ENCODE results near the gene MGAT4A. TPM values are rescaled to one million over a fixed set of nuclear protein-coding genes. Genes with fewer than 3 reads are reported as not detected.

Gene MGAT4A
- total RNA-seq, 1 experiment from 2014 or later = 23.0 TPM

DNA sequence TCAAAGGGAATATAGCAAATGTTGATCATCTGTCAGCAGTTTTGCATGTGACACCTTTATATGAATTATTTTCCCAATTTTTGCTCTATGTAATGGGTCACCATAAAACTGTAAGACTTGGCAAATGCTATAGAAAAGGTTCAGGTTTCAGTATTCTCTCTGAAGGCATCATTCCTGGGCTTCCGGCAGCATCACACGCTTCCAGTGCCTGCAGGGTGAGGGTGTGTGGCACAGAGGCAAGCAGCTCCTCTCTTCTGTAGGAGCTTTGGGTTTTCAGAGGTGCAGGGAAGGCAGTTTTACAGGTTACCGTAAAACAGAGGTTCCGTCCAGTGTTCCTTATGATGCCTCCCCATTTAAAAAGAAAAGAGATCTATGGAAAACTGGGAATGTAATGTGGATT, 141.4 kb downstream of the MGAT4A start:
- Mint-ChIP-seq H3K36me3 (ENCODE audit: insufficient read depth, unreplicated experiment) (peaks cover 26% of the 10 kb centered on the region), H3K27me3 (ENCODE audit: unreplicated experiment) (no peaks in the 10 kb centered on the region), H3K4me1 (ENCODE audit: low read depth, unreplicated experiment) (no peaks in the 10 kb centered on the region), H3K27ac (ENCODE audit: unreplicated experiment) (no peak overlapping the region), H3K9me3 (ENCODE audit: low read depth, unreplicated experiment) (no peaks in the 10 kb centered on the region), H3K4me3 (ENCODE audit: low read depth, unreplicated experiment) (no peak overlapping the region)
- no TSS peak for BruUV-seq (replicated peaks)
- TF ChIP-seq, protein P1, sequence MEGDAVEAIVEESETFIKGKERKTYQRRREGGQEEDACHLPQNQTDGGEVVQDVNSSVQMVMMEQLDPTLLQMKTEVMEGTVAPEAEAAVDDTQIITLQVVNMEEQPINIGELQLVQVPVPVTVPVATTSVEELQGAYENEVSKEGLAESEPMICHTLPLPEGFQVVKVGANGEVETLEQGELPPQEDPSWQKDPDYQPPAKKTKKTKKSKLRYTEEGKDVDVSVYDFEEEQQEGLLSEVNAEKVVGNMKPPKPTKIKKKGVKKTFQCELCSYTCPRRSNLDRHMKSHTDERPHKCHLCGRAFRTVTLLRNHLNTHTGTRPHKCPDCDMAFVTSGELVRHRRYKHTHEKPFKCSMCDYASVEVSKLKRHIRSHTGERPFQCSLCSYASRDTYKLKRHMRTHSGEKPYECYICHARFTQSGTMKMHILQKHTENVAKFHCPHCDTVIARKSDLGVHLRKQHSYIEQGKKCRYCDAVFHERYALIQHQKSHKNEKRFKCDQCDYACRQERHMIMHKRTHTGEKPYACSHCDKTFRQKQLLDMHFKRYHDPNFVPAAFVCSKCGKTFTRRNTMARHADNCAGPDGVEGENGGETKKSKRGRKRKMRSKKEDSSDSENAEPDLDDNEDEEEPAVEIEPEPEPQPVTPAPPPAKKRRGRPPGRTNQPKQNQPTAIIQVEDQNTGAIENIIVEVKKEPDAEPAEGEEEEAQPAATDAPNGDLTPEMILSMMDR (IDR thresholded peaks at IDR 0.05; ENCODE audit: unreplicated experiment) = no peak
- no peak for DNase-seq
- CTCF ChIA-PET = no interaction called here
- intact Hi-C loops (cut with micrococcal nuclease; ENCODE audit: unreplicated experiment) = no loop called here

DNA sequence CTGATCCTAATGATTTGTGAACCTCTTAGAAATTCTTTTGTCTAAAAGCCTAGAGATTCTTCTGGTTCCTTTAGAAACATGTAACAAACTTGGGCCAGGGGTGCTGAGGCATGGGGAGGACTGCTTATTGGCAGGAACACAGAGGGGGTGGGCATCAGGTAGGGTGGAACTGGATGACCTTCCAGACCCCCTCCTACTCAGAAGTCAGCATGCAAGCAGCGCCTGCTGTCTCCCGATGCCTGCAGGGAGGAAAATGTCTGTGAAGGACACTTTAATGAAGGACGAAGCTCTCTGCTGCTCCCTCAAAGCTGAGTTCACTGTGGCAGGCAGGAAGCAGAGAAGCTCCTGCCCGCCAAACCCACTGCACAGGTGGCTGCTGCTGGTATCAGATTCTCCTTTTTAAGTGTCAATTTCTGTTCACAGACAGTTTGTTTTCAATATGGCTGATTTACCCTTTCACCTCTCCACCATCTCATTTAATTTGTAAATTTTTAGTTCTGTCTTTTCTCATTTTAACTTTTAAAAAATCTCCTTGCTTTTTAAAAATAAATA, 142.0 kb downstream of the MGAT4A start:
- TF ChIP-seq, protein P1 (IDR thresholded peaks at IDR 0.05; ENCODE audit: unreplicated experiment) = no peak
- H3K27ac Mint-ChIP-seq (ENCODE audit: unreplicated experiment) = no peak overlapping the region
- intact Hi-C loops (cut with micrococcal nuclease; ENCODE audit: unreplicated experiment) = no loop called here

GRCh38 chr2:98586551-98587140, 144.3 kb downstream of the MGAT4A start:
- peaks cover 11% of the 10 kb centered on the region for H3K36me3 Mint-ChIP-seq (ENCODE audit: insufficient read depth, unreplicated experiment)
- no peaks in the 10 kb centered on the region for H3K4me1 Mint-ChIP-seq (ENCODE audit: low read depth, unreplicated experiment)
- TF ChIP-seq, protein P1 (IDR thresholded peaks at IDR 0.05; ENCODE audit: unreplicated experiment) = no peak
- no peak for DNase-seq
- CTCF ChIA-PET = no interaction called here
- BruUV-seq (replicated peaks) = no TSS peak
- intact Hi-C loops (cut with micrococcal nuclease; ENCODE audit: unreplicated experiment) = no loop called here
- H3K27me3 Mint-ChIP-seq (ENCODE audit: unreplicated experiment) = no peaks in the 10 kb centered on the region
- H3K27ac Mint-ChIP-seq (ENCODE audit: unreplicated experiment) = no peak overlapping the region
- H3K4me3 Mint-ChIP-seq (ENCODE audit: low read depth, unreplicated experiment) = no peak overlapping the region
- H3K9me3 Mint-ChIP-seq (ENCODE audit: low read depth, unreplicated experiment) = no peaks in the 10 kb centered on the region

More for the DNA sequence above, 142.0 kb downstream of the MGAT4A start:
- Mint-ChIP-seq H3K4me3 (ENCODE audit: low read depth, unreplicated experiment) (no peak overlapping the region), H3K27me3 (ENCODE audit: unreplicated experiment) (no peaks in the 10 kb centered on the region), H3K9me3 (ENCODE audit: low read depth, unreplicated experiment) (no peaks in the 10 kb centered on the region), H3K36me3 (ENCODE audit: insufficient read depth, unreplicated experiment) (peaks cover 24% of the 10 kb centered on the region), H3K4me1 (ENCODE audit: low read depth, unreplicated experiment) (no peaks in the 10 kb centered on the region)
- BruUV-seq (replicated peaks) = no TSS peak
- no peak for DNase-seq
- CTCF ChIA-PET = no interaction called here

DNA sequence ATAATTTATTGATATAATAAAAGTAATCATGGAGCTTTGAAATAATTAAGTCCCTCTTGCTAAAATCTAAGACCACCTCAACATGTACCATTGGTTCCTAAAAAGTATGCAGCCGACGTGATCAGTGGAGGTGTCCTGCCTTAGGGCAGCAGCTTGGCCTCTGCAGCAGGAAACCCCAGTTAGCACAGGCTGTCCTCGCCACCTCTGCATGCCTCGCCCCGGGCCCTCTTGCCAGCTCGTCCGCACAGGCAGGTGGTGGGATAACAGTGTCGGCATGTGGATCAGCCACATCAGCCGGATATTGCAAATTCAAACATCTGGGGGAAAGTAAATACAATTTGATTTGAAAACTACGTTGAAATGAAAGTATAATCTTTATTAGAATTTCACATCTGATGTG, 145.5 kb downstream of the MGAT4A start:
- Mint-ChIP-seq H3K27ac (ENCODE audit: unreplicated experiment) (no peak overlapping the region), H3K9me3 (ENCODE audit: low read depth, unreplicated experiment) (no peaks in the 10 kb centered on the region), H3K27me3 (ENCODE audit: unreplicated experiment) (no peaks in the 10 kb centered on the region), H3K4me1 (ENCODE audit: low read depth, unreplicated experiment) (no peaks in the 10 kb centered on the region), H3K4me3 (ENCODE audit: low read depth, unreplicated experiment) (no peak overlapping the region), H3K36me3 (ENCODE audit: insufficient read depth, unreplicated experiment) (no peaks in the 10 kb centered on the region)
- intact Hi-C loops (cut with micrococcal nuclease; ENCODE audit: unreplicated experiment) = no loop called here
- CTCF ChIA-PET = no interaction called here
- TF ChIP-seq, protein P1 (IDR thresholded peaks at IDR 0.05; ENCODE audit: unreplicated experiment) = no peak
- no peak for DNase-seq
- BruUV-seq (replicated peaks) = no TSS peak

Measured in Calu3 (cell line).